HuH-7 (cell line): Measurements from ENCODE around the gene SPATA3.

ENCODE experiments used
- DNase-seq: peaks from one replicate; pipeline ENCODE4 v3.0.0; 2011; ENCODE audit warnings: low spot score

Gene SPATA3

GRCh38 chr2:231050018-231050901 is 54.3 kb downstream of the SPATA3 start:
- DNase-seq, result peak; percentile 74

GRCh38 chr2:231051116-231051515 is 55.2 kb downstream of the SPATA3 start:
- DNase-seq, result no peak

GRCh38 chr2:231052494-231053451 is 56.9 kb downstream of the SPATA3 start:
- DNase-seq, result peak; percentile 75

GRCh38 chr2:231053846-231054245 is 57.9 kb downstream of the SPATA3 start:
- no peak for DNase-seq

- peak; percentile 93 for DNase-seq
Observed at GRCh38 chr2:231056453-231057416, 60.8 kb downstream of the SPATA3 start, which contains the start of gene PSMD1. Gene PSMD1 (plus strand): TSS chr2:231056867. CDS start chr2:231057026, 159 bp downstream.

- DNase-seq, result no peak
Observed at GRCh38 chr2:231057590-231057989, 61.7 kb downstream of the SPATA3 start.
